Upper lobe of right lung (tissue), 1 donor: ENCODE measurements around the gene CDK5R1. TPM values are rescaled to one million over a fixed set of nuclear protein-coding genes. Genes with fewer than 3 reads are reported as not detected.

Experiments used
- ATAC-seq: fragments of 200-7000 bp; cut with Tn5 transposase; one replicate; pipeline ENCODE4 v1.9.1; 2020; ENCODE audit warnings: mild to moderate bottlenecking, moderate library complexity
- DNase-seq: peaks from one replicate; pipeline ENCODE4 v3.0.0-alpha.2; 2020
- H3K27ac ChIP-seq: fragments of 200-600 bp; one replicate; pipeline ENCODE4 v1.8.0; 2022
- H3K27me3 ChIP-seq: fragments of 200-600 bp; one replicate; pipeline ENCODE4 v1.8.0; 2022; ENCODE audit warnings: mild to moderate bottlenecking
- H3K36me3 ChIP-seq: fragments of 200-600 bp; one replicate; pipeline ENCODE4 v1.8.0; 2022
- H3K4me1 ChIP-seq: fragments of 200-600 bp; one replicate; pipeline ENCODE4 v1.8.0; 2022
- H3K4me3 ChIP-seq: fragments of 200-600 bp; one replicate; pipeline ENCODE4 v1.8.0; 2022; ENCODE audit warnings: mild to moderate bottlenecking
- H3K9me3 ChIP-seq: fragments of 200-600 bp; one replicate; pipeline ENCODE4 v1.8.0; 2022
- CTCF ChIP-seq: fragments of 200-600 bp; IDR thresholded peaks from one replicate; pipeline ENCODE4 v1.8.0; 2022; ENCODE audit warnings: antibody characterized with exemption
- intact Hi-C: fragments of 100-400 bp; cut with DNase I; formaldehyde crosslinking; loops from one replicate; pipeline ENCODE4 v1.11.0; 2022
- long read RNA-seq: library from polyadenylated mRNA; unstranded; transcript quantifications from one replicate; pipeline ENCODE4 v2.0.0, GENCODE V29; 2021
- total RNA-seq: library from RNA; stranded (reverse); fragmentation: NEBNext Ultra II Directional; extraction: Animal tissue kit (Norgen Biotek cat#: 25700); gene quantifications from one replicate; pipeline ENCODE4 v1.2.1, GENCODE V29; 2021
- donor health status: DM: no; HTN: yes; CAD: no; lungs with severe emphysema.

Gene CDK5R1
- total RNA-seq: 1.6 TPM
- long read RNA-seq, full-length matches to known transcripts: 1 of 3 reads
- long read RNA-seq, partial matches to known transcripts: 1 of 3 reads
- long read RNA-seq, other reads (novel, unspliced or antisense): 1 of 3 reads

- intact Hi-C loops: no loop called here
Measured at GRCh38 chr17:32486701-32487472, at the start of gene CDK5R1. Gene CDK5R1 (plus strand): TSS chr17:32486993. CDS start chr17:32487621, 628 bp downstream.

GRCh38 chr17:32440722-32441121 is 46.1 kb upstream of the CDK5R1 start:
- no peak for DNase-seq
- Histone ChIP-seq H3K27ac (no peak overlapping the region), H3K4me3 (no peak overlapping the region), H3K9me3 (no peaks in the 10 kb centered on the region), H3K4me1 (peaks cover 5% of the 10 kb centered on the region), H3K36me3 (no peaks in the 10 kb centered on the region), H3K27me3 (no peaks in the 10 kb centered on the region)
- ATAC-seq: no peak
- intact Hi-C loops: no loop called here
- no peak for TF ChIP-seq CTCF

More at GRCh38 chr17:32486701-32487472, at the start of gene CDK5R1:
- H3K4me1 ChIP-seq: peaks cover 17% of the 10 kb centered on the region
- H3K27me3 ChIP-seq: no peaks in the 10 kb centered on the region
- peaks cover 11% of the 10 kb centered on the region for H3K36me3 ChIP-seq
- peak; percentile 85 for DNase-seq
- TF ChIP-seq CTCF: no peak
- peak within 1 kb of the TSS; percentile 53 for H3K4me3 ChIP-seq
- ATAC-seq: peak; percentile 74
- H3K27ac ChIP-seq: peak within 1 kb of the TSS; percentile 68
- no peaks in the 10 kb centered on the region for H3K9me3 ChIP-seq

GRCh38 chr17:32441886-32442285 is 44.9 kb upstream of the CDK5R1 start:
- no peak for TF ChIP-seq CTCF
- H3K9me3 ChIP-seq: no peaks in the 10 kb centered on the region
- no peak for ATAC-seq
- intact Hi-C loops: no loop called here
- no peaks in the 10 kb centered on the region for H3K27me3 ChIP-seq
- no peak for DNase-seq
- peaks cover 17% of the 10 kb centered on the region for H3K4me1 ChIP-seq
- H3K27ac ChIP-seq: no peak overlapping the region
- H3K4me3 ChIP-seq: no peak overlapping the region
- peaks cover under 1% of the 10 kb centered on the region for H3K36me3 ChIP-seq

GRCh38 chr17:32443827-32444300 is 42.9 kb upstream of the CDK5R1 start:
- H3K27ac ChIP-seq: no peak overlapping the region
- intact Hi-C loops: no loop called here

More at GRCh38 chr17:32443827-32444300, 42.9 kb upstream of the CDK5R1 start:
- H3K4me1 ChIP-seq: peaks cover 17% of the 10 kb centered on the region
- H3K4me3 ChIP-seq: peak overlapping the region; percentile 100
- TF ChIP-seq CTCF: no peak
- ATAC-seq (no peak), DNase-seq (no peak)
- H3K36me3 ChIP-seq: peaks cover 21% of the 10 kb centered on the region
- no peaks in the 10 kb centered on the region for H3K27me3 ChIP-seq
- no peaks in the 10 kb centered on the region for H3K9me3 ChIP-seq
